ENCODE measurements around the gene PROS1.
"Not testable (repeated sequence)": the region's sequence is repeated elsewhere in the genome, so short reads cannot be mapped to it uniquely, and the experiment has no call there.

The PROS1 gene

DNA sequence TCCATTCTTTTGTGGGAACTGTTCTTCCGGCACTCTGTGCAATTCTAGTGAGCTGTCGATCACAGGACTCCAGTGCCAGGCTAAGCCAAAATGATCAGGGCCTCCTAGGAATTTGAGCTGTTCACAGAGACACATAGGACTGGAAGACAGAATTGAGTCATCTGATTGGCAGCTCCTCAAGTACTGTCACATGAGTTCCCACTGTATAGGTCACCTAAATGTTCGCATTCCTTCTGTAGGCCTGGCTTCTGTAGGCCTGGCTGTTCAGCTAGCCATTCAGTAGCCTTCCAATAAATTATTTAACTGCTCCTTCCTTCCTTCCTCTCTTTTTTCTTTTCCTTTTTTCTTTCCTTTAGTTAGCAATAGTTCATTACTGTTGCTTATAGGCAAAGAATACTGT is 4.3 kb downstream of the PROS1 start:
- DNase-seq (ENCODE audit: low read depth) = no peak

DNA sequence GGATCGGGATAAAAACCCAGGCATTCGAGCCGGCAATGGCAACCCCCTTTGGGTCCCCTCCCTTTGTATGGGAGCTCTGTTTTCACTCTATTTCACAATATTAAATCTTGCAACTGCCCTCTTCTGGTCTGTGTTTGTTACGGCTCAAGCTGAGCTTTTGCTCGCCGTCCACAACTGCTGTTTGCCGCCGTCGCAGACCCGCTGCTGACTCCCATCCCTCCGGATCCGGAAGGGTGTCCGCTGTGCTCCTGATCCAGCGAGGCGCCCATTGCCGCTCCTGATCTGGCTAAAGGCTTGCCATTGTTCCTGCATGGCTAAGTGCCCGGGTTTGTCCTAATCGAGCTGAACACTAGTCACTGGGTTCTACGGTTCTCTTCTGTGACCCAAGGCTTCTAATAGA is 8.6 kb downstream of the PROS1 start:
- DNase-seq (ENCODE audit: low read depth) = not testable (repeated sequence)

DNA sequence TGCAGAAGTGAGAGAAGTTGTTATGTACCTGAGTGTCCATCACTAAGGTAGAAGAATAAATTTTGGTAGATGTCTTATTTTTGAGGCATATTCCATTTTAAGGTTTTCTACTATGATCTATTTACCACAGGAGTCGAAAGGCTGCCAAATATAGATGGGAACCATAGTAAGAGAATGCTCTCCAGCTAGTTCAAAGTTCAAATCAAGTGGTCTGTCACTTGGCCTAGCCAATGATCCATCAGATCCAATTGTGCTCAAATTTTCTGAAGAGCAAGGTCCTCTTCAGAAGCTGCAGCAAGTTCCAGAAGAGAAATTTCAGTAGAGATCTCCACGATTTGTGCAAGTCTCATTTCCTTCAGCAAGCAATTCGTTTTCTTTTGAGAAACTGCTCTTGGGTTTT is 10.9 kb downstream of the PROS1 start:
- no peak for DNase-seq (ENCODE audit: low read depth)

DNA sequence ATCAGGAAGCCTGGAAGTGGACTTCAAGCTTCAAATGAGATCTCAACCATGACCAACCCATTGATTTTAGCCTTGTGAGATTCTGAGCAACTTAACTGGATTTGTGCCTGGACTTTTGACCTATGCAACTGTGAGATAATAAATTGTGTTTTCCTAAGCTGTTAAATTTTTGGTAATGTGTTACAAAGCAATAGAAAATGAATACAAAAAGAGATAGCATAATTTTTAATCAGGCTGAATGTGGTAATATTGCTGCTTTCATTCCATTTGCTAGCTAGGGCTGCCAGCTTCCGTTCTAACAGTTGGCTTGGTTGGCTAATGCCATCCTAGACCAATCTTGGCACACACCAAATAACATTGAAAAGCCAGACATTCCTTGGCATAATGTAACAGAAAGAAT is 12.2 kb downstream of the PROS1 start:
- no peak for DNase-seq (ENCODE audit: low read depth)

DNA sequence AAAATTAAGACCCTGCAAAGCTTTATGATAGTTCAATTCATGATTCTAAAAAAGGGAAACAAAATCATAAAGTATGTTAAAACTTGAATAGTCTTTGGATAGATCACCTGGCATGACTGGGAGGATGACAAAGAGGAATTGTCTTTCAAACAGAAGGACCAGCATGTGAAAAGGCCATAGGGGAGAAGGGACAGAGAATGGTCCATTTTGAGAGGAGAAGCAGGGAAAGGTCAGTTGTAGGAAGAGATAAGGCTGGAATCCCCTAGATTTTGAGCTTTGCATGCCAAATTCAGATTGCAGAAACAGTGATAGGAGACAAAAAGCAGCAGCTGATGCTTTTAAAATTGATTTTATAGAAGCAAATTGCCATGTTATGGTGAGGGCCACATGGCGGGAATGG is 12.7 kb downstream of the PROS1 start:
- DNase-seq (ENCODE audit: low read depth) = no peak

DNA sequence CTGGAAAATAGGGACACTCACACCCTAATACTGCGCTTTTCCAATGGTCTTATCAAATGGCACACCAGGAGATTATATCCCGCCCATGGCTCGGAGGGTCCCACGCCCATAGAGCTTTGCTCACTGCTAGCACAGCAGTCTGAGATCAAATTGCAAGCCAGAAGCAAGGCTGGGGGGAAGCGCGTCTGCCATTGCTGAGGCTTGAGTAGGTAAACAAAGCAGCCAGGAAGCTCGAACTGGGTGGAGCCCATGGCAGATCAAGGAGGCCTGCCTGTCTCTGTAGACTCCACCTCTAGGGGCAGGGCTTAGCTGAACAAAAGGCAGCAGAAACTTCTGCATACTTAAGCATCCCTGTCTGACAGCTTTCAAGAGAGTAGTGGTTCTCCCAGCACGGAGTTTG is 23.7 kb downstream of the PROS1 start:
- not testable (repeated sequence) for DNase-seq (ENCODE audit: low read depth)

DNA sequence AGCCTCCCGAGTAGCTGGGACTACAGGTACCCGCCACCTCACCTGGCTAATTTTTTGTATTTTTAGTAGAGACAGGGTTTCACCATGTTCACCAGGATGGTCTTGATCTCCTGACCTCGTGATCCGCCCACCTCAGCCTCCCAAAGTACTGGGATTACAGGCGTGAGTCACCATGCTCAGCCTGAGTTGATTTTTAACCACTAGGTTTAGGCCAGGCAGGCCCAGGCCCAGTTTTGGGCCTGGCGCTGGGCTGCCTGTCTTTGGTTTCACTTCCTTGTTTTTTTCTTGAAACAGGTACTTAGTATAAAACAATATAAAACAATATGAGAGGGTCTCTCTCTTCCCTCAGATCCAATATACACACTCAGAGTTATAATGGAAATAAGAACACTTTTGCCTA is 36.2 kb downstream of the PROS1 start:
- not testable (repeated sequence) for DNase-seq (ENCODE audit: low read depth)

DNA sequence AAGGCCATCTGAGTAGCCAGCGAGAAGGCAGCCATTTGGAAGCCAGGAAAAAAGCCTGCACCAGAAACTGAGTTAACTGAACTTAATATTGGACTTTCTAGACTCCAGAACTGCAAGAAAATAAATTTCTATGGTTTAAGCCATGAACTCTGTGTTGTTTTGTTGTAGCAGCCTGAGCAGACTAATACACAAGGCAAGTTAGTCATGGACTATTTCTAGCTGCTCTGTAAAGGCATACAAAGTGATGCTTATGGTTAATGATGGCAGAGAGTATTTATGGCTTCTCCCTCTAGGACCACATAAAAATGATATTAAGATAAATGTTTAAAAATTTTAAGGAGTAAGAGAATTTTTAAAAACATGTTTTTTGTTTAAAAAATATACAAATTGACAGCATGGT is 37.1 kb downstream of the PROS1 start:
- DNase-seq (ENCODE audit: low read depth) = no peak

DNA sequence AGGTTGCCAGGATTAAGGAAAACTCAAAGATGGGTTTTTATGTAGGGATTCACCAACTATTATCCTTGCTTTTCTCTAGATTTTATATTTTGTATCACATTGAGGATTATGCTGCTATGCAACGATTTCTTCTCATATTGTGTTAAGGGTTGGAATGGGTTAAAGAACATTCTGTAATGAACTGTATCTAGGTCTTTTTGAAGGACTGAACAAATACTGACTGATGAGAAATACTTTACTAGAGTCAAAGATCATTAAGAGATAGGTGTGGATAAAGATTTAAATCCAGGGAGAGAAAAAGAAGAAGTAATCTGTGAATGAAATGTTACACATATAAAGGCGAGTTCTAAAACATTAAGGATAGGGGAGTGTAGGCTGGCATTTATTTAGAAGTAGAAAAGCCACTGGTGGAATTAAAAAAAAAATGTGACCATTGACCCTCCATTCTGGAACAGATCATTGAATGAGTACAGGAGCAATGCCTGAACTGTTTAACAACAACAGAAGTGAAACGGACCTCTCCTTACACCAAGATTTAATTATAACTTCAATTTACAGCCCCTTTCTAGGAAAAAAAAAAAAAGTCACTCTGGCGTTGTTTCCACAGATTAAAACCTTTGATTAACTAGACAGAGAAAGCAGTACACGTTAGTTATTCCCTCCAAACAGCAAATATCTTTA is 39.2 kb downstream of the PROS1 start:
- no peak for DNase-seq (ENCODE audit: low read depth)

DNA sequence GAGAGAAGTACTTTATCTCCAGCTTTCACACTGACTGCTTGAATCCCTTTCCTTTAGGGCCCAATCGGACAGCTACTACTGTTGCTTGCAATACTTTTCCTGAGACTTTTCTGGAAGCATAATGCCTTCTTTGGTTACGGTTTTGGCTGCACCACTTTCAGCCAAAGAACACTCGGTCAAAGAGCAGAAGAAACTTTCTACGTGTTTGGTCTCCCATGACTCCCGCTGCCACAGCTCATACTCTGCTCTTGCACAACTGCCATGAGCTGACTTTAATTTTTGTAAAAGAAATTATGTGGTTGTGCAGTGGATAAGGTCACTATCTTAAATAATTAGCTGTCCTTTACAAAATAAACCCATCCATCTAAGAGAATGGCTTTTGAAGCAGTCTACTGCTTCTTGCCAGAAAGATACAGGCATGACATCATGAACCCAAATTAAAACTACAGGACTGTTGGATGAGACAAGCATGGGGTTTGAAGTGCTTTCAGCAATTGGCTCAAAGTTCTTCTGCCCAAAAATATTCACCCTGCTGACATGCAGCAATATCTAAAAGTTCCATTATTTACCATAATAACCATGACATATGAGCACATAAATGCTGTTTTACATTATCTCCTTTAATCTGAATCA is 42.0 kb downstream of the PROS1 start:
- DNase-seq (ENCODE audit: low read depth) = no peak

DNA sequence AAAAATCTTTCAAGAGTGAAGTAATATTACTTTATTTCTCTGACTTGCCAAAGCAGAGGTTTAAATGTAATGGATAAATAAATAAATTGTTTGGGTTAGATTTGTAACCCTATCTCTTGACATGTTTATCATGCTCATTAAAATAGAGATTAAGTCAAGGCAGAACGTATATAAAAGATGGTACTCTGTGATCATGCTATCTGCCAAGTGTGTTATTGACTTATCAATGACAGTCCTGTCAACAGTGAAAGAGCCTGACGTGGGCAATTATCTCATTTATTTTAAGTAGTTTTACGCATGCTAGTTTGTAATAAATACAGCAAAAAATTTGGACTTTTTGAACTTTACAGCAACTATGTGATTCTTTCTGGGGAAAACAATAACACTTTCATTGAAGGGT is 43.7 kb downstream of the PROS1 start:
- DNase-seq (ENCODE audit: low read depth) = no peak

DNA sequence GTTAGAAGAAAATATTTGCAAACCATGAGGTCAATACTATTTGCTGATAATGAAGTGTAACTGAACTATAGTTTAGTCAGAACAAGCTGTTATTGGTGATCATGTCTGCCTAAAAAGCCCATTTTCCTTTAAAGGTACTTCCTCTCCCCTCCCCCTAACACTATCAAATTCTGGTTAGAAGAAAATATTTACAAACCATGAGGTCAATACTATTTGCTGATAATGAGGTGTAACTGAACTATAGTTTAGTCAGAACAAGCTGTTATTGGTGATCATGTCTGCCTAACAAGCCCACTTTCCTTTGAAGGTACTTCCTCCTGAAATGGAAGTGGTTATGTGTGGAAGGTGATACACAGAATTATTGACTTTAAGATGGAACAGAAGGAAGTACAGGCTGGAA is 46.9 kb downstream of the PROS1 start:
- no peak for DNase-seq (ENCODE audit: low read depth)

DNA sequence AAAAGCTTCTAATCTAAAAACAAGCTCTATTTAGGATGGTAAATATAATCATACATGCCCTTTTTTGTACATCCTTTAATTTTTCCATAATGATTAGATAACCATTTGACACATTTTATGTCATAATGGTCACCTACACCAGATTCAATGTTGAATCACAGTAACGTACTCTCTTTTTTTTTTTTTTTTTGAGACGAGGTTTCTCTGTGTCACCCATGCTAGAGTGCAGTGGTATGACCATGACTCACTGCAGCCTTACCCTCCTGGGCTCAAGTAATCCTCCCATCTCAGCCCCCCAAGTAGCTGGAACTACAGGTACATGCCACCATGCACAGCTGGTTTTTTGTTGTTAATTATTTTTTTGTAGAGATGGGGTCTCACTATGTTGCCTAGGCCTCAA is 49.2 kb downstream of the PROS1 start:
- DNase-seq (ENCODE audit: low read depth) = no peak

DNA sequence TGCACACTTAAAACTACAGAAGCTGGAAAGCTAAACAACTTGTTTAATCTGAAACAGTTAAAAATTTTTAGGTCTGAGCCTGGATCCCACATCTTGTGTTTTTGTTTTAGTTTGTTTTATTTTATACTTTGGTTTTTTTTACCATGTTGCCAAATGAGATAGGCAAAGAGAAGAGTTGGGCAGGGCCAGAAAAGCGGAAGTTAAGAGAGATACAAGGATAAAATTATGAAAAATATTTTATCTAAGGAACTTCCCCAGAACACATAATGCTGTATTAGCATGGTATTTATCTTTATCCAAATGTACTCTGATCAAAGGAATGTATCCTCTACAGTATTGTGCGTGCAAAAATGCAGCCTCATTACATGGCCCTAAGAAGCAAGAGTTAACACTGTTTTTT is 50.7 kb downstream of the PROS1 start:
- no peak for DNase-seq (ENCODE audit: low read depth)

DNA sequence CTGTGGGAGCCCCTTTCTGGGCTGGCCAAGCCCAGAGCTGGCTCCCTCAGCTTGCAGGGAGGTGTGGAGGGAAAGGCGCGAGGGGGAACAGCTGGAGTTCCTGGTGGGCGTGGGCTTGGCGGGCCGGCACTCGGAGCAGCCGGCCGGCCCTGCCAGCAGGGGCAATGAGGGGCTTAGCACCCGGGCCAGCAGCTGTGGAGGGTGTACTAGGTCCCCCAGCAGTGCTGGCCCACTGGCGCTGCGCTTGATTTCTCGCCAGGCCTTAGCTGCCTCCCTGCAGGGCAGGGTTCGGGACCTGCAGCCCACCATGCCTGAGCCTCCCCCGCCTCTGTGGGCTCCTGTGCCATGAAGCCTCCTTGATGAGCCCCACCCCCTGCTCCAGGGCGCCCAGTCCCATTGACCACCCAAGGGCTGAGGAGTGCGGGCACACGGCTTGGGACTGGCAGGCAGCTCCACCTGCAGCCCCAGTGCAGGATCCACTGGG is 56.1 kb downstream of the PROS1 start:
- not testable (repeated sequence) for DNase-seq (ENCODE audit: low read depth)

DNA sequence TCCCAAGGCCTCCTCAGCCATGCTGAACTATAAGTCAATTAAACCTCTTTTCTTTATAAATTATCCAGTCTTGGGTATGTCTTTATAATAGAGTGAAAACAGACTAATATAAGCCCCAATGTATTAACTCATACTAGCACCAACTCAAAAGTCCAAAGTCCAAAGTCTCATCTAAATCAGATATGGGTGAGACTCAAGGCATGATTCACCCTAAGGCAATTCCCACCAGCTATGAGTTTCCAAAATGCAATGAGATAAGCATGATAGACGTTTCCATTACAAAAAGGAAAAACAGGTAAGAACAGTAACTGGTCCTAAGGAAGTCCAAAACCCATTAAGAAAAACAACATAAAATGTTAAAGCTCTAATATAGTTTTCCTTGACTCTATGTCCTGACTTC is 60.1 kb downstream of the PROS1 start:
- DNase-seq (ENCODE audit: low read depth) = not testable (repeated sequence)

DNA sequence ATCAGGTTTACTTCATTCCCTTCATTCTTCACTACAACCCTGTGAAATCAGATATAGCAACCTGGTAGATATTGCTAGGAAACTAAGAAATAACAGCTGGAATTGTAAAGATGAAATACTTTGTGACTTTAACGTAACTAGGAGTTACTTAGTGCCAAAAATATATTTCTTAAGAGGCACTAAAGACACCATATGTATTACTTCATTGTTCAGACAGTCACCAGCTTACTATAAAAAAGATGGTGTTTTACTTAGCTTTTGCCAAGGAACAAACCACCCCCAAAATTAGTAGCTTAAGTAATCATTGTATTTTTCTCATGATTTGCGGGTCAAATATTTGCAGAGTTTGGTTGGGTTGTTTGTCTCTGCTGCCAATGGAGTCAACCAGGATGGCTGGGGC is 62.5 kb downstream of the PROS1 start:
- DNase-seq (ENCODE audit: low read depth) = no peak

DNA sequence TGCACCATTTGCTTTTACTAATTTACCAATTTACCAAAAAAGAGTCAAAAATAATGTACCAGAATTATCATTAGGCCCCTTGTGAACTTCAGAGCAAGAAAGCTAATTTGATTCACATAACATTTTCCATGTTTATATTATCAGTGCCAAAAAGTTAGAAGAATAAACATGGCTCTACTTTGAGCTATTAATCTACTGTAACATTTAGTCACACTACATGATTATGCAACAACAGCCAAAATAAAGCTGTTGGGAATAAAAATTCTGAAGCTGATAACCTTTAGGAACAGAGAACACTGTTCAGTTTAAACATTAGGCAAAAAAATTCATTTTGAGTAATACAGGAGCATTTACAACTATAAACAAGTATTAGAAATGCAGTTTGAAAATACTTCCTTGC is 63.6 kb downstream of the PROS1 start:
- no peak for DNase-seq (ENCODE audit: low read depth)

DNA sequence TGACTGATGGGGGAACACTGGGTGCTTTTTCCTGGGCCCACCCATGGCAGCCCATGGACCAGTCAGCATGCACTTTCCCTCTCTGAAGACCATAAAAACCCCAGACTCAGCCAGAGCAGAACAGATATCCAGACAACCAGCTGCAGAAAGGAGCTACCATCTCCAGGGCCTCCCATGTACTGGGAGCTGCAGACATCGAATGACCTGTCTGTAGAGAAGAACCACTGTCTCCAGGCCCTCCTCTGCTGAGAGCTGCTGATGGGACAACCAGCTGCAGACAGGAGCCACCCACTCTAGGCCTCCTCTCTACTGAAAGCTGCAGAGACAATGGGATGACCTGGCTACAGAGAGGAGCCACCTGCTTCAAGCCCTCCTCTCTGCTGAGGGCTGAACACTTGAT is 66.6 kb downstream of the PROS1 start:
- no peak for DNase-seq (ENCODE audit: low read depth)

DNA sequence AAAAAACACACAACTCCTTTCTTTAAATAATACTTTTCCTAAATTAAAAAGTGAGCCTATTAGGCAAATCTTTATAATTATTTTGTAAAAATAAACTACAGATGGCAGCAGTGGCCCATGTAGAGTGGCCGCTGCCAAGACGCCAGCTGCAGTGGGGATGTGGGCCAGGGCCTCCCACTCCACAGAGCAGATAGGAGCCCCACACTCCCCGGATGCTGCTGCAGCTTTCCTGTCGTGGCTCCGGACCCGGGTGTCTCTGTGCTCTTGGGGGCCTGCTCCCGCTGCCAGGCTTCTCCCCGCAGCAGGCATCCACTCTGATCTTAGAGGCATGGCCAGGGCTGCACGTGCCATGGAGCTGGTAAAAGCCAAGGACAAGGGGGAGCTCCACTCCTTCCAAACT is 67.5 kb downstream of the PROS1 start:
- no peak for DNase-seq (ENCODE audit: low read depth)

DNA sequence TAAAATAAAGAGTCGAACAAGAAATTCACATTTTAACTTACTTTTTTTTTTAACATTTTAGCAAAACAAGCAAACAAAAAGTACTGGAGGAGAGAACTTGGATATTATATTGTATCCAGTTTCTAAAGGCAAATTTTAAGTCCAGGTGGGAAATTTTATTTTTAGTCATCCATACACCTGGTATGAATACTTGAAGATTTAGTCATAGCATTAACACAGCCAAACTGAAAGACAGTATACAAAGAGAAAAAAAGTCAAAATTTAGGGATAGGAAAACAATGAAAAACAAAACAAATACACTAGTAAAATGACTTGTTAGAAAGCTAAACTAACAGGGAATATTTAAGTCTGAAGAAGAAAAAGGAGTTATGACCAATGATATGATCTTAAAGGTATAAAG is 69.1 kb downstream of the PROS1 start:
- no peak for DNase-seq (ENCODE audit: low read depth)

DNA sequence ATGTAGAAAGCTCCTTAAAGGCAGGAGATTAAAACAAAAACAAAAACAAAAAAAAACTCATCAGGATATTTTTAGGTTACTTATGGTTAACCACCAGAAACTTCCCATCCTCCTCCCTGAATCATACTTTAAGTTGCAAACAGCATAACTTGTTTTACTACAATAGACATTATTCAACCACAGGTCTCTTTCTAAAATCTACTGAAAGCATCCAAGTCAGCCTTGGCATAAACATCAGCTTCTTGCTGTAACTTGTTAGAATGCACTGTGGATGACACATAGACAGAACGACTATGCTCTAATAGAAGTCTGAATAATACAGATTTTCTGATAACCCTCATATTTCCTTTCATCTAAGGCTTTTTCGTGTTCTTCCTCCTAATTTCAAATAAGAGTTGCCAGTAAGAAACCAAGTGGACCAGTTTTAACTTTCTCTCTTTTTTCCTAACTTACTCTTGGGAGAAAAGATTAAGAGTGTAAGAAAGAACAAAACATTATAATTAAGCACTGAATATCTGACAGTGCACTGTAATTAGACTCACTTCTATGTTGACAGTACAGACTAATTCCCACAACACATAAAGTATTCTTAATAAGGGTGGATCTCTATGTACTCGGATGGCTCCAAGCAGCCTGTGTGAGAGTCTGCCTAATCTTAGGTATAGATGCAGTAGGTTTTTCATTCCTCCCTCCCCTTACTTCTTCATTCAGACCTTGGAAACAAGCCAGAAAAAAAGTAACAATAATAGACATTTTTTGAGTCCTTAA is 95.3 kb downstream of the PROS1 start:
- DNase-seq (ENCODE audit: low read depth) = peak; percentile 6

DNA sequence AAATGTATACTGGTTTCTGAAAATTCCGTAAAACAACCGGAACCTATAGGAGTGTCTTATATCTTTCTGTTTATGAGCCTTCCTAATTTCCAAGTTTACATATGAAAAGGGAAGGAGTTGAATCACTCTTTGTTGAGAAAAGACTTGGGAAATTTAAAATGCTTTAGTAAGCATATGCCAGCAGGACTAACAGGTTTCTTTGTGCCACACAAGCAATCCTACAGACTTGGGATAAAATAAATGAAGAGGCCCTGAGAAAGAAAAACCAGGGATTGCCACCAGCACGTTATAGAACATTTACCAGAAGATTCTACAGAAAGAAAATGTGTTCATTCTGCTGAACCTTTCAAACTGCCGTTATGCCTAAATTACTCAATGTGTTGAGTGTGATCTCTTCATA is 96.3 kb downstream of the PROS1 start:
- not testable (repeated sequence) for DNase-seq (ENCODE audit: low read depth)
